ENCODE data around the gene SLC16A5.
"Not testable (repeated sequence)": the region's sequence is repeated elsewhere in the genome, so short reads cannot be mapped to it uniquely, and the experiment has no call there.

SLC16A5 gene

GRCh38 chr17:75065562-75066151 lies 22.1 kb upstream of the SLC16A5 start:
- ChIA-PET CTCF (no interaction called here), POLR2A (no interaction called here)
- TF ChIP-seq BHLHE40 (IDR thresholded peaks at IDR 0.05; ENCODE audit: borderline replicate concordance) (no peak), FOXM1 (IDR thresholded peaks at IDR 0.05; ENCODE audit: borderline replicate concordance) (no peak), FOXA1 (IDR thresholded peaks at IDR 0.05) (no peak), ARNT (IDR thresholded peaks at IDR 0.05) (no peak), HDGF (IDR thresholded peaks at IDR 0.05; ENCODE audit: borderline replicate concordance) (no peak), L3MBTL2 (conservative IDR thresholded peaks at IDR 0.05) (no peak), NFRKB (IDR thresholded peaks at IDR 0.05) (no peak), SP1 (IDR thresholded peaks at IDR 0.05) (no peak), ZNF384 (IDR thresholded peaks at IDR 0.05) (no peak), TARDBP (IDR thresholded peaks at IDR 0.05) (no peak), LEF1 (IDR thresholded peaks at IDR 0.05; ENCODE audit: borderline replicate concordance) (no peak), SUZ12 (IDR thresholded peaks at IDR 0.05) (no peak), ELF4 (IDR thresholded peaks at IDR 0.05) (no peak), CTBP1 (IDR thresholded peaks at IDR 0.05; ENCODE audit: borderline replicate concordance) (no peak), FOXK2 (IDR thresholded peaks at IDR 0.05) (no peak)
- TF ChIP-seq, protein P1, sequence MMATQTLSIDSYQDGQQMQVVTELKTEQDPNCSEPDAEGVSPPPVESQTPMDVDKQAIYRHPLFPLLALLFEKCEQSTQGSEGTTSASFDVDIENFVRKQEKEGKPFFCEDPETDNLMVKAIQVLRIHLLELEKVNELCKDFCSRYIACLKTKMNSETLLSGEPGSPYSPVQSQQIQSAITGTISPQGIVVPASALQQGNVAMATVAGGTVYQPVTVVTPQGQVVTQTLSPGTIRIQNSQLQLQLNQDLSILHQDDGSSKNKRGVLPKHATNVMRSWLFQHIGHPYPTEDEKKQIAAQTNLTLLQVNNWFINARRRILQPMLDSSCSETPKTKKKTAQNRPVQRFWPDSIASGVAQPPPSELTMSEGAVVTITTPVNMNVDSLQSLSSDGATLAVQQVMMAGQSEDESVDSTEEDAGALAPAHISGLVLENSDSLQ (IDR thresholded peaks at IDR 0.05): no peak
- DNase-seq (ENCODE audit: extremely low spot score): no peak

DNA sequence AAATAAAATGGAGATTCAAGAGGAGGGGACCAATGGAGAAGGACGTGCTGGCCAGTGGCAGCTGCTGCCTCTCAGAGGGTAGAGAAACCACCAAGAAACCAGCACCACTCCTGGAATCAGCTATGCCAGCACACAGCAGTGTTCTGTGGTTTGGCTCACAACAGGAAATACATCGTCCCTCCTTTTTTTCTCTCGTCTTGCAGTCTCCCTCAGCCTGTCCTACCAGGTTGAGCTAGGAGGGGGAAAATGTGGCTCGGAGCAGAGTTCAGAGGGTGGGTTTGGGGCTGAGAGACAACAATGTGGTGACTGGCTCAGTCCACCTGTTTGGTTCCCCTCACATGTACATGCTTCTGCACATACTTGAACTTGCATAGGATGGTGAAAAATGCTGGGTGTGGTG lies 19.9 kb upstream of the SLC16A5 start:
- TF ChIP-seq TARDBP (IDR thresholded peaks at IDR 0.05) (no peak), FOXA1 (IDR thresholded peaks at IDR 0.05) (no peak), ARNT (IDR thresholded peaks at IDR 0.05) (no peak), LEF1 (IDR thresholded peaks at IDR 0.05; ENCODE audit: borderline replicate concordance) (no peak), NFRKB (IDR thresholded peaks at IDR 0.05) (no peak), FOXM1 (IDR thresholded peaks at IDR 0.05; ENCODE audit: borderline replicate concordance) (no peak), FOXK2 (IDR thresholded peaks at IDR 0.05) (no peak), SUZ12 (IDR thresholded peaks at IDR 0.05) (no peak), L3MBTL2 (conservative IDR thresholded peaks at IDR 0.05) (no peak), HDGF (IDR thresholded peaks at IDR 0.05; ENCODE audit: borderline replicate concordance) (no peak), ZNF384 (IDR thresholded peaks at IDR 0.05) (no peak), BHLHE40 (IDR thresholded peaks at IDR 0.05; ENCODE audit: borderline replicate concordance) (no peak), CTBP1 (IDR thresholded peaks at IDR 0.05; ENCODE audit: borderline replicate concordance) (no peak), SP1 (IDR thresholded peaks at IDR 0.05) (no peak)
- TF ChIP-seq, protein P1 (IDR thresholded peaks at IDR 0.05): no peak
- DNase-seq (ENCODE audit: extremely low spot score): no peak
- CTCF ChIA-PET: interaction anchor here (1.1 kb wide), 1 partner anchor 46 kb away, joined by 5 read pairs; no protein-coding TSS in a partner anchor
- POLR2A ChIA-PET: interaction anchor here (1.0 kb wide), 1 partner anchor 33 kb away, joined by 4 read pairs; no protein-coding TSS in a partner anchor

- POLR2A ChIA-PET: interaction anchor here (1.0 kb wide), 1 partner anchor 33 kb away, joined by 4 read pairs; no protein-coding TSS in a partner anchor
- no peak for TF ChIP-seq SUZ12 (IDR thresholded peaks at IDR 0.05)
- TF ChIP-seq FOXA1 (IDR thresholded peaks at IDR 0.05): no peak
- DNase-seq (ENCODE audit: extremely low spot score): no peak
- CTCF ChIA-PET: interaction anchor here (0.6 to 1.1 kb wide), 2 partner anchors 45 to 53 kb away, joined by 4 to 5 read pairs; no protein-coding TSS in a partner anchor
These were observed 19.0 kb upstream of the SLC16A5 start for GRCh38 chr17:75068750-75069149.

- POLR2A ChIA-PET: interaction anchor here (0.9 to 1.2 kb wide), 4 partner anchors 9 to 58 kb away, joined by 3 read pairs; partner anchors contain the start of gene MRPL58
- TF ChIP-seq ZNF384 (IDR thresholded peaks at IDR 0.05): no peak
- no peak for TF ChIP-seq SUZ12 (IDR thresholded peaks at IDR 0.05)
- TF ChIP-seq LEF1 (IDR thresholded peaks at IDR 0.05; ENCODE audit: borderline replicate concordance): no peak
- no peak for TF ChIP-seq FOXA1 (IDR thresholded peaks at IDR 0.05)
- TF ChIP-seq CTBP1 (IDR thresholded peaks at IDR 0.05; ENCODE audit: borderline replicate concordance): no peak
- no peak for TF ChIP-seq ELF4 (IDR thresholded peaks at IDR 0.05)
- no peak for TF ChIP-seq NFRKB (IDR thresholded peaks at IDR 0.05)
- no peak for TF ChIP-seq FOXK2 (IDR thresholded peaks at IDR 0.05)
- no peak for TF ChIP-seq HDGF (IDR thresholded peaks at IDR 0.05; ENCODE audit: borderline replicate concordance)
- no peak for TF ChIP-seq L3MBTL2 (conservative IDR thresholded peaks at IDR 0.05)
- no peak for DNase-seq (ENCODE audit: extremely low spot score)
- CTCF ChIA-PET: interaction anchor here (0.7 to 1.2 kb wide), 3 partner anchors 16 to 132 kb away, joined by 3 to 4 read pairs (median 4); no protein-coding TSS in a partner anchor
These were observed 18.0 kb upstream of the SLC16A5 start for GRCh38 chr17:75069783-75070182.

- ChIA-PET CTCF (interaction anchor here (0.6 to 0.9 kb wide), 3 partner anchors 16 to 199 kb away, joined by 3 to 4 read pairs (median 4); no protein-coding TSS in a partner anchor), POLR2A (interaction anchor here (1.2 kb wide), 1 partner anchor 60 kb away, joined by 3 read pairs; the partner anchor contains the start of gene NT5C)
- not testable (repeated sequence) for DNase-seq (ENCODE audit: extremely low spot score)
These were observed 16.1 kb upstream of the SLC16A5 start for GRCh38 chr17:75071478-75072271.

DNA sequence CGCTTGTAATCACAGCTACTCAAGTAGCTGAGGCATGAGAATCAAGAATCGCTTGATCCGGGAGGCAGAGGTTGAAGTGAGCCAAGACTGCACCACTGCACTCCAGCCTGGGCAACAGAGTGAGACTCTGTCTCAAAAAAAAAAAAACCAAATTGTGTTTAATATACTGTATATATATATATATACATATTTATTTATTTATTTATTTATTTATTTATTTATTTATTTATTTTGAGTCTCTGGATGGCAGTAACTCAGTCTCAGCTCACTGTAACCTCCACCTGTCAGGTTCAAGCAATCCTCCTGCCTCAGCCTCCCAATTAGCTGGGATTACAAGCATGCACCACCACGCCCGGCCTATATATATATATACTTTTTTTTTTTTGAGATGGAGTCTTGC lies 14.8 kb upstream of the SLC16A5 start:
- POLR2A ChIA-PET: interaction anchor here (0.6 kb wide), 1 partner anchor 87 kb away, joined by 3 read pairs; no protein-coding TSS in a partner anchor
- CTCF ChIA-PET: interaction anchor here (0.7 to 1.8 kb wide), 2 partner anchors 12 to 33 kb away, joined by 4 to 5 read pairs; no protein-coding TSS in a partner anchor
- DNase-seq (ENCODE audit: extremely low spot score): not testable (repeated sequence)

Data from HEK293T (cell line).